Hypothalamus (tissue), 51 donors: Measurements from ENCODE around the gene ABCD4.

Experiments used
- DNase-seq, 51 donors: peaks; one replicate each; lab custom pipeline; 2025; lab: John Stamatoyannopoulos, UW

Gene ABCD4

DNA sequence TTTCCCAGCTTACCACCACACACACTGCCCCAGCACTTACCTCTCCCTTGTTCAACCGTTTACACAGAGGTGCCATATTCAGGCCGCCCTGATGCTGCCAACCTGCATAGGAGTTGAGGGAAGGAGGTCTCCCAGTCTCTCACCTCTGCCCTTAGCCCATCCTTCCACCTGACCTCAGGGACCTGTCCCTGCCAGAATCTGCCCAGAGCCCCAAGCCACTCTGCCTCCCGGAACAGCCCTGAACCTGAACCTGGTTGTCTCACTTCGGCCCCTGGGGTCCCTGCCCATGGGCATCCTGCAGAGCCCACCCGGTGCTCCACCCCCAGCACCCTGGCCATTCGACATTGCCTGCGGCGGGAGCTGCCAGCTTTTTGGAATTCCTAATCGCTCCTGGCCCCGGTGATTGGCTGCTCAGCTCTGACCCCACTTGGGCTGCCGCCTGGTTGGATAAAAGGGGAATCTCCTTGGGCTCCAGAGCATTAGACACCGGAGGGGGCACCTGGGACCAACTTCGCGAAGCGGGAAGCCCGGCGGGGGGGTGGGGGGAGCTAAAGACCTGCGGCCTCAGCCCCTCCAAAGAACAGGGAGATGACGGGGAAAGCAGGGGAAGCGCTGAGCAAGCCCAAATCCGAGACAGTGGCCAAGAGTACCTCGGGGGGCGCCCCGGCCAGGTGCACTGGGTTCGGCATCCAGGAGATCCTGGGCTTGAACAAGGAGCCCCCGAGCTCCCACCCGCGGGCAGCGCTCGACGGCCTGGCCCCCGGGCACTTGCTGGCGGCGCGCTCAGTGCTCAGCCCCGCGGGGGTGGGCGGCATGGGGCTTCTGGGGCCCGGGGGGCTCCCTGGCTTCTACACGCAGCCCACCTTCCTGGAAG, 63.5 kb downstream of the ABCD4 start, which contains the start of gene VSX2:
Gene VSX2, plus strand, starts transcription at position 476 of the 874 bp plus-strand sequence. Its CDS starts 113 bp downstream, at position 589.
- DNase-seq = no peak

DNA sequence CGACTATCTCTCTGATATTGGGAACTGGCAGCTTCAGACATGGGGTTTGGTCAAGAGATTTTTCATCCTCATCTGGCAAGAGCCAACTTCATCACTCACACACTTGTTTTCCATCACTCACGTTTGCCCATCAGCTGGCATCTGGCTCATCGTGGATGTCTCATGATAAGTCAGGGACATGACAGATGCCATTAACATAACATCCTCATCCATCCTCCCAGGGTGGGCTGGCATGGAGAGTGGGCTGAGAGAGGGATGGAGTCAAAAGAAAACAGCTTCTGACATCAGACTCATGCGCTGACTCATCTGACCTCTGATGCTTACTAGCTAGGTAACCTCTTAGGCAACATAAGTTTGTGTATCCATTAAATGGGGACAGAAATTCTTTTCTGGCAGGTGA, 65.3 kb downstream of the ABCD4 start:
- no peak for DNase-seq
